ENCODE data around the gene CALN1.

GRCh38 chr7:72345208-72345727 is 66.9 kb downstream of the CALN1 start:
- TF ChIP-seq POLR2AphosphoS5 (IDR thresholded peaks at IDR 0.05; ENCODE audit: low read depth, low read length) (no peak), TAF1 (IDR thresholded peaks at IDR 0.05; ENCODE audit: borderline replicate concordance, insufficient read depth, low read length) (no peak)
